ENCODE measurements around the gene CD99.
"Not testable (repeated sequence)": the region's sequence is repeated elsewhere in the genome, so short reads cannot be mapped to it uniquely, and the experiment has no call there.

Gene CD99

GRCh38 chrX:2700405-2701320 lies 9.6 kb downstream of the CD99 start:
- no peak for DNase-seq

- no peak for DNase-seq
Measured at GRCh38 chrX:2701600-2701999, 10.5 kb downstream of the CD99 start.

- DNase-seq: no peak
Measured at GRCh38 chrX:2703991-2704369, 12.9 kb downstream of the CD99 start.

- no peak for DNase-seq
Measured at GRCh38 chrX:2705046-2705832, 14.1 kb downstream of the CD99 start.

GRCh38 chrX:2707334-2707760 lies 16.3 kb downstream of the CD99 start:
- no peak for DNase-seq

GRCh38 chrX:2708021-2708420 lies 16.9 kb downstream of the CD99 start:
- no peak for DNase-seq

GRCh38 chrX:2708592-2709188 lies 17.6 kb downstream of the CD99 start:
- DNase-seq: no peak

- no peak for DNase-seq
Measured at GRCh38 chrX:2709556-2709955, 18.5 kb downstream of the CD99 start.

- no peak for DNase-seq
Measured at GRCh38 chrX:2710041-2710840, 19.1 kb downstream of the CD99 start.

GRCh38 chrX:2711441-2711840 lies 20.3 kb downstream of the CD99 start:
- DNase-seq: no peak

- DNase-seq: no peak
Measured at GRCh38 chrX:2712428-2712827, 21.3 kb downstream of the CD99 start.

- DNase-seq: no peak
Measured at GRCh38 chrX:2712890-2713840, 22.1 kb downstream of the CD99 start.

- DNase-seq: no peak
Measured at GRCh38 chrX:2714551-2714950, 23.5 kb downstream of the CD99 start.

- no peak for DNase-seq
Measured at GRCh38 chrX:2715066-2715600, 24.0 kb downstream of the CD99 start.

GRCh38 chrX:2717312-2717711 lies 26.2 kb downstream of the CD99 start:
- no peak for DNase-seq

- no peak for DNase-seq
Measured at GRCh38 chrX:2718821-2719220, 27.7 kb downstream of the CD99 start.

GRCh38 chrX:2719774-2720447 lies 28.8 kb downstream of the CD99 start:
- no peak for DNase-seq

GRCh38 chrX:2723286-2723879 lies 32.3 kb downstream of the CD99 start:
- no peak for DNase-seq

GRCh38 chrX:2727264-2727663 lies 36.2 kb downstream of the CD99 start:
- DNase-seq: not testable (repeated sequence)

GRCh38 chrX:2732076-2732475 lies 41.0 kb downstream of the CD99 start:
- no peak for DNase-seq

Measured in NCI-H1436 (cell line).